ENCODE data around the gene SAYSD1.

GRCh38 chr6:39090036-39090435 lies 24.9 kb downstream of the SAYSD1 start:
- TF ChIP-seq POLR2AphosphoS2 (IDR thresholded peaks at IDR 0.05; ENCODE audit: low read length) (no peak), POLR2A (conservative IDR thresholded peaks at IDR 0.05) (no peak), SETDB1 (IDR thresholded peaks at IDR 0.05; ENCODE audit: low read length) (no peak), E2F6 (IDR thresholded peaks at IDR 0.05; ENCODE audit: borderline replicate concordance in 1 of 2, extremely low read depth in 1 of 2, insufficient read depth in 1 of 2, insufficient read length in 1 of 2, low read depth in 1 of 2, low read length in 1 of 2, poor library complexity in 1 of 2, severe bottlenecking in 1 of 2) (no peak), E2F1 (CRISPR knock-in tag; IDR thresholded peaks at IDR 0.05) (no peak), RAD51 (IDR thresholded peaks at IDR 0.05; ENCODE audit: borderline replicate concordance, low read depth) (no peak), PHF8 (IDR thresholded peaks at IDR 0.05; ENCODE audit: borderline replicate concordance, low read length) (no peak), ZNF133 (CRISPR knock-in tag; IDR thresholded peaks at IDR 0.05) (no peak), CTCF (IDR thresholded peaks at IDR 0.05 in 2 of 3, conservative IDR thresholded peaks at IDR 0.05 in 1 of 3; ENCODE audit: insufficient read depth in 2 of 3, low read depth in 1 of 3, low read length in 3 of 3) (no peak), CHD2 (IDR thresholded peaks at IDR 0.05; ENCODE audit: low read depth, low read length) (no peak), ZNF707 (CRISPR knock-in tag; conservative IDR thresholded peaks at IDR 0.05) (no peak), ZNF398 (CRISPR knock-in tag; IDR thresholded peaks at IDR 0.05) (no peak), RB1 (IDR thresholded peaks at IDR 0.05; ENCODE audit: low read depth) (no peak), NR2C2 (CRISPR knock-in tag; IDR thresholded peaks at IDR 0.05) (no peak), NR2C2 (tag; IDR thresholded peaks at IDR 0.05) (no peak)
